Stimulated activated effector memory CD8-positive, alpha-beta T cell treated with anti-CD3 and anti-CD28 coated beads, Interleukin-12 subunit alpha, Interleukin-12 subunit beta, amount 100 ng/mL, for 72 hours (primary cell): ENCODE data around the gene CPEB4.

ENCODE experiments used
- ATAC-seq: fragments of 150-1000 bp; cut with Tn5 transposase; 2 replicates; pipeline ENCODE4 v1.10.0; 2021
- DNase-seq, 2 donors: peaks; one replicate each; pipeline ENCODE4 v3.0.0; 2021 to 2022; ENCODE audit warnings: low spot score in 2 of 2
- H3K27ac Mint-ChIP-seq: one replicate; pipeline ENCODE4 v1.8.0; 2022; ENCODE audit warnings: mild to moderate bottlenecking, mixed read lengths
- H3K36me3 Mint-ChIP-seq: one replicate; pipeline ENCODE4 v1.8.0; 2022; ENCODE audit warnings: mild to moderate bottlenecking, mixed read lengths
- H3K4me1 Mint-ChIP-seq: one replicate; pipeline ENCODE4 v1.8.0; 2022; ENCODE audit warnings: mixed read lengths
- H3K4me3 Mint-ChIP-seq: one replicate; pipeline ENCODE4 v1.8.0; 2022; ENCODE audit warnings: mild to moderate bottlenecking, mixed read lengths
- H3K9me3 Mint-ChIP-seq: one replicate; pipeline ENCODE4 v1.8.0; 2022; ENCODE audit warnings: mixed read lengths

The CPEB4 gene

DNA sequence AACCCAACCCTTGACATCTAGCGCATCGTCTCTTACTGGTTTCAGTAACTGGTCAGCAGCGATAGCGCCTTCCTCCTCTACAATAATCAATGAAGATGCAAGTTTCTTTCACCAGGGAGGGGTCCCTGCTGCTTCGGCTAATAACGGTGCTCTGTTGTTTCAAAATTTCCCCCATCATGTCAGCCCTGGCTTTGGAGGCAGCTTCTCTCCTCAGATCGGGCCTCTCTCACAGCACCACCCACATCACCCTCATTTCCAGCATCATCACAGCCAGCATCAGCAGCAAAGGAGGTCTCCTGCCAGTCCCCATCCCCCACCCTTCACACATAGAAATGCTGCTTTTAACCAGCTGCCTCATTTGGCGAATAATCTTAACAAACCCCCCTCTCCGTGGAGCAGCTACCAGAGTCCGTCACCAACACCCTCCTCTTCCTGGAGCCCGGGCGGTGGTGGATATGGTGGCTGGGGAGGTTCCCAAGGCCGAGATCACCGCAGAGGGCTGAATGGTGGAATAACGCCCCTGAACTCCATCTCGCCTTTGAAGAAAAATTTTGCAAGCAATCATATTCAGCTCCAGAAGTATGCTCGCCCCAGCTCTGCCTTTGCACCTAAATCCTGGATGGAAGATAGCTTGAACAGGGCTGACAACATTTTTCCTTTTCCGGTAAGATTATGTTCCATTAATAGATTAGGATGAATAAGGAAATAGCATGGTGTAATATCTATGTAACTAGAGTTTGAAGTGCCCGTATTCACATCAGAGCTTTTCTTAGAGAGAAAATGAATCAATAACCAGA is 2.2 kb downstream of the CPEB4 start:
- Mint-ChIP-seq H3K4me3 (peak overlapping the region; percentile 92), H3K9me3 (no peaks in the 10 kb centered on the region), H3K36me3 (peaks cover 6% of the 10 kb centered on the region), H3K27ac (no peak overlapping the region), H3K4me1 (peaks cover 61% of the 10 kb centered on the region)
- ATAC-seq (no peak), DNase-seq (no peak)

DNA sequence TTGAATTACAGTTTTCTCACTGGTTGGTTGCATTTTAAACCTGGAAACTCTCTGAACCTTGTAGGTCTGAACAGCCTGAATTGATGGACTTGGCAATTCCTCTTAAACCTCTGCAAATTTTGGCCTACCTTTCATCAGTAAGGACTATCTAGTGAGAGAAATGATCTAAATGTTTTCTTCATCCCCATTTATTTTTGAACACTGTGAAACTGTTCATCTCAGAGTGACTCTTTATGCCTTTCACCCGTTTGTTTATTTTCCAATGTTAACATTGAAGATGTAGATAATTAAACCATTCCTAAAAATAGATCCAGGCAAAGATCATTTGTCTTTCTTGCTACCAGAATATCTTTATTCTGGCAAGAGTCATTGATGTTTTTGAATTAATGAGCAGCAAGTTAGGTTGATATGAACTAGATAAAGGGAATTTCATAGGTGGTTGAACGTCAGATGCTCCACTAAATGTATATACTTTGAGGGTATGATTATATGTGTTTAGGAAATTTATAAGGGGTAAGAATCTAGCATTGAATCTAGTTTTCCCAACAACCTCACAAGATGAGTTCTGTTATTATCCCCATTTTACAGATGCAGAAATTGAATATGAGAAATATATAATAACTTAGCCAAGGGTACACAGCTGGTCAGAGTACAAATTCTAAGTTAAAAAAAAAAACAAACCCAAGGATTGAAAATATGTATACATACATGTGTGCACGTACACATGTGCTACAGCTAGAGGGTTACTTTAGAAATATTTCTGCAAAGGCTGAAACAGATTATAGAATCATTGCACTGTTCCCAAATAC is 3.4 kb downstream of the CPEB4 start:
- H3K9me3 Mint-ChIP-seq = no peaks in the 10 kb centered on the region
- H3K36me3 Mint-ChIP-seq = peaks cover 6% of the 10 kb centered on the region
- no peak for ATAC-seq
- peaks cover 54% of the 10 kb centered on the region for H3K4me1 Mint-ChIP-seq
- DNase-seq = no peak
- peak overlapping the region; percentile 92 for H3K4me3 Mint-ChIP-seq
- H3K27ac Mint-ChIP-seq = no peak overlapping the region

DNA sequence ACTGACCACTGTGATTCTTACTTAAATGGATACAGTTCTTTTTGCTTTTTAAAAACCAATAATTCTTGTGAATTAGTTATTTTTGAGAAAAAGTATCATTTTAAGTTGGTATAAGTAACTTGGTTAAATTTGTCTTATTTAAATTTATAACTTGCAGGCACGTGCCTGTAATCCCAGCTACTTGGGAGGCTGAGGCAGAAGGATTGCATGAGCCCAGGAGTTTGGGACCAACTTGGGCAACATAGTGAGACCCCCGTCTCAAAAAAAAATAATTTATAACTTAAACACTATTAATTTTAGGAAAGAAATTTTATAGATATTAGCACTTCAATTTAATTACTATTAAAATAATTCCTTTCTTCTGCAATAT is 5.0 kb downstream of the CPEB4 start:
- H3K4me1 Mint-ChIP-seq = peaks cover 40% of the 10 kb centered on the region
- H3K27ac Mint-ChIP-seq = no peak overlapping the region
- peak overlapping the region; percentile 20 for H3K4me3 Mint-ChIP-seq
- DNase-seq (no peak), ATAC-seq (no peak)
- H3K36me3 Mint-ChIP-seq = peaks cover under 1% of the 10 kb centered on the region
- H3K9me3 Mint-ChIP-seq = no peaks in the 10 kb centered on the region

DNA sequence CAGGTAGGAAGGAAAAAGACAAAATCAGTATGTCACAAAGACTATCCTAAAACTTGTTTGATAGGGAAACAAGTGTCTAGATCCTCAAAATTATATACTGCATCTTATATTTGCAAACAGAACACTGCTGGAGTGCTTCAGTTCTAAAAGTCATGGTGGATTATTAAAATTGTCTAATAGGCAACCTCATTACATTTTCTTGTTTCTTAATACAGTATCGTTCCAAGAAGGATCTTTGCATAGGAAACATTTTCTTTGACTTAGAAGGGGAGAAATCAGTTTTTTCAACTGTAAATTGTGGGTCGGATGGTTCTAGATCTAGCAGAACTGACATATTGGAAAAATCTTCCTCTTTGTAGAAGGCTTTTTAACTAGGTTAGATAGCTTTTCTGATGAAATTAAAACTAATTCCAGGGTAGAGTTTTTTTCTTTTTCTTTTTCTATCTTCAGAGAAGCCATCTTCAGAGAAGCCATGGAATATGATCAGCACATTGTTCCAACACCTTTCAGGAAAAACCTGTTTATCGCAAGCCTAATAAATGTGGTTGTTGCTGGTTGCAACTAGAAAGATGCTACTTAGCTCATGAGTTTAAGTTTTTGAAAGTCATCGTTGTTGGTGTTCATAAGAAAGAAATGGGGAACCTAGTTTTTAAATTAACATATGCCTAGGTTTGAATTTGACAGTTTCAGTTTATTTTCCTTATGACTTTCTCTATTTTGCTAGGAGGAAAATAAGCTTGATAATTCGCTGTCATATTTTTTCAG is 7.4 kb downstream of the CPEB4 start:
- Mint-ChIP-seq H3K4me3 (no peak overlapping the region), H3K4me1 (peaks cover 34% of the 10 kb centered on the region), H3K27ac (no peak overlapping the region), H3K36me3 (no peaks in the 10 kb centered on the region), H3K9me3 (no peaks in the 10 kb centered on the region)
- no peak for DNase-seq
- ATAC-seq = no peak

DNA sequence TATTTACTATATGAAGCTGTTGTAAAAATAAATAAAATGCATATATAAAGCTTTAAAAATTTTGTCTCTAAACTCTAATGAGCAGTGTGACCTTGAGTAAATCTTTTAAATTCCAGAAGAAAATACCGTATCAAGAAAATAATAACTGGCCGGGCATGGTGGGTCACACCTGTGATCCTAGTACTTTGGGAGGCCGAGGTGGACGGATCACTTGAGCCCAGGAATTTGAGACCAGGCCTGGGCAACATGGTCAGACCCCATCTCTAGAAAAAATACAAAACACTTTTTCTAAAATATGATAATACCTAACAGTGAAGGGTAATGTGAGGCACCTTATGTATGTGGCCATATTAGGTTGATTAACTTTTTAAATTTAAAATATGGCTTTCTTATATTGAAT is 8.5 kb downstream of the CPEB4 start:
- Mint-ChIP-seq H3K27ac (no peak overlapping the region), H3K9me3 (no peaks in the 10 kb centered on the region), H3K4me1 (peaks cover 27% of the 10 kb centered on the region), H3K36me3 (no peaks in the 10 kb centered on the region), H3K4me3 (no peak overlapping the region)
- DNase-seq = no peak
- no peak for ATAC-seq

DNA sequence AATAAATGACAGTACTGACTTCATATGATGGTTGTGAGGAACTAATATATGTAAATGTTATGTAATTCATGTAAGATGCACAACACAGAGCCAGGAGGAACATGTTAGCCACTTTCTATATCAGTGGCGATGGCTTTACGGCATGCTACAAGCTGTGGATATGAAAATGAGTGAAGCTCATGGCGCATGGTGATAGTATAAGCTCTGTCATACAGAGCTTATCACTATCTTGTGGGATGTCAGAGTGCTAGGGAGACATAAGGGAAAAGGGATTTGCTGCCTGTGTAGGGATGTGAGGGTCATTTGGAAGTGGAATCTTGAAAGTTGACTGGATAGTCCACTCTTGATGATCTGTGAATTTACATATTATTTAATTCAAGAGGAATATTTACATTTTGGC is 13.6 kb downstream of the CPEB4 start:
- H3K9me3 Mint-ChIP-seq = no peaks in the 10 kb centered on the region
- H3K27ac Mint-ChIP-seq = no peak overlapping the region
- no peaks in the 10 kb centered on the region for H3K36me3 Mint-ChIP-seq
- peaks cover 14% of the 10 kb centered on the region for H3K4me1 Mint-ChIP-seq
- H3K4me3 Mint-ChIP-seq = no peak overlapping the region
- no peak for ATAC-seq
- no peak for DNase-seq

DNA sequence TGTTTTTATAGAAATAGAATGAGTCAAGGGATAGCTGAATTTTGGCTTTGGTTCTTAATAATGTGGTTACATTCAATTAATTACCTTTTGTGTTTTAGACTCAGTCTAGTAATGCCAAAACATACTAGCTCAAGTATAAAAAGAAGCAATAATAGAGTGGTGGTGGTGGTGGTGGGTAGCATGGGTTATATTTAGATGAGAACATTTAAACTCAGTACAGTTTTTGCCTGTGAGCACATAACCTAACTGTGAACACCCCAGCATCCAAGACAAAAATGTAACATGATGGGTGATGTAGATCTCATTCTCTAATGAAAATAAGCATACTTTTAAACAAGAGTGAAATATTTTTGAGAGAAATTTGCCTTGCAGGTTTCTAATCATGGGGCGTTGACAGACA is 14.2 kb downstream of the CPEB4 start:
- H3K4me1 Mint-ChIP-seq = peaks cover 14% of the 10 kb centered on the region
- H3K9me3 Mint-ChIP-seq = no peaks in the 10 kb centered on the region
- no peaks in the 10 kb centered on the region for H3K36me3 Mint-ChIP-seq
- ATAC-seq (no peak), DNase-seq (no peak)
- no peak overlapping the region for H3K27ac Mint-ChIP-seq
- no peak overlapping the region for H3K4me3 Mint-ChIP-seq

DNA sequence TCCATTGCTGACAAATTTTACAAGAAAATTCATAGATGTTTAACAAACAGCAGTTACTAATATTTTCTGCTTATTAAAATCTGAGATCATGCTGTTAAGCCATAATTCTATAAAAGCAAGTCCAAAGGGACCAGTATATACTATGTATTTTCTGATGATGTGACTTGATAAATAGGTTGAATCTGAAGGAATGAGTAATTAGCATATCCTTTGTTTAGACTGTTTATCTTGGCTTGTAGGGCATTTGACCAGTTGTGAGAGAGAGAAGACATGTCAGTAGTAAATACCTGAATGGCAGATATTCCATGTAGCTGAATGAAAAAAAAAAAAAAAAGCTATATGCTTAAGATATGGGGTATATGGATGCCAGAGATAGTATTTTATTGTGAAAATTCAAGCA is 14.6 kb downstream of the CPEB4 start:
- Mint-ChIP-seq H3K4me1 (peaks cover 14% of the 10 kb centered on the region), H3K36me3 (no peaks in the 10 kb centered on the region), H3K27ac (no peak overlapping the region), H3K4me3 (no peak overlapping the region), H3K9me3 (no peaks in the 10 kb centered on the region)
- no peak for ATAC-seq
- DNase-seq = no peak

DNA sequence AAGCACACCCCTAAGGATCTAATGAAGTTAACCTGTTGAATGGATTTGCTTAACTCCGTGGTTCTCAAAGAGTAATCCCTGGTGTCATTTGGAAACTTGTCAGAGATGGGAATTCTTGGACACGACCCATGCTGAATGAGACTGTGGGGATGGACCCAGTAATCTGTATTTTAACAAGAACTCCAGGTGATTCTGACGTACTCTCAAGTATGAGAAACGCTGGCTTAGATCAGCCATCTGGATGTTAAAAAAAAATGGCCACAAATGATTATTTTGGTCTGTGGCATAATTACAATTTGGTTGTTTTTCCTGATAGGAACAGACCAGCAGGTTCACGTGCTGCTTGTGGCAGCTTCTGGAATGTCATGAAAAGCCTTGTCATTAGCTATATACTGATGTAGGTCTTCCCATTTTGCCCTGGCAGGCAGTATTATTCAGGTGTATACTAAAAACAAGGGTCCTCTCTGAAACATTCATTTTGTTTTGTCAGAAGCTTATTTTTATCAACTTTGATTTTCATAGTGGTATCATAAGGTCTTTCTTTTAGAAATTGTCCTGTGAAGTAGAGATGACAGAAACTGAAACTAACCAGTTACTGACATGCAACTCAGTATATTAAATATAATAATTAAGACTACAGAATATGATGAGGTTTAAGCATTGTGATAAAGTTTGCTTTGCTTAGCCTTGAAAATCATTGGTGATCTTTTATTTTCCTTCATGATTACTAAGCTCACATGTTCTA is 15.4 kb downstream of the CPEB4 start:
- DNase-seq (no peak), ATAC-seq (no peak)
- Mint-ChIP-seq H3K27ac (no peak overlapping the region), H3K36me3 (no peaks in the 10 kb centered on the region), H3K4me1 (peaks cover 14% of the 10 kb centered on the region), H3K4me3 (no peak overlapping the region), H3K9me3 (no peaks in the 10 kb centered on the region)

DNA sequence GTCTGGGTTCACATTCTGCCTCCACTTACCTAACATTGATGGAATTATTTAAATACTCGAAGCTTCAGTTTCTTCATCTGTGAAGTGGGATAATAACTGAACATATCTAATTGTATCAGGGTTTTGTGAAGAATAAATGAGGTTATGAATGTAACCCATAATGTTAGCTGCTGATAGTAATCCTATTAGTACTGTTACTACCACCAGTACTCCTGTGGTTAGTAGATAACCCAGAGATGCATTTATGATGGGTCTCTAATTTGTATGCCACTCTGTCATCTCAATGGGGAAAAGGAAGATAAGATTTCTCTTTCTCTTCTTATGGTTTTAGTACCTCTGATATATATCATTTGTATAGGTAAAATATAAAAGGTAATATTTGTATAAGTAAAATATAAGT is 16.0 kb downstream of the CPEB4 start:
- peaks cover 13% of the 10 kb centered on the region for H3K4me1 Mint-ChIP-seq
- peaks cover 2% of the 10 kb centered on the region for H3K36me3 Mint-ChIP-seq
- no peaks in the 10 kb centered on the region for H3K9me3 Mint-ChIP-seq
- H3K27ac Mint-ChIP-seq = no peak overlapping the region
- ATAC-seq (no peak), DNase-seq (no peak)
- H3K4me3 Mint-ChIP-seq = no peak overlapping the region

DNA sequence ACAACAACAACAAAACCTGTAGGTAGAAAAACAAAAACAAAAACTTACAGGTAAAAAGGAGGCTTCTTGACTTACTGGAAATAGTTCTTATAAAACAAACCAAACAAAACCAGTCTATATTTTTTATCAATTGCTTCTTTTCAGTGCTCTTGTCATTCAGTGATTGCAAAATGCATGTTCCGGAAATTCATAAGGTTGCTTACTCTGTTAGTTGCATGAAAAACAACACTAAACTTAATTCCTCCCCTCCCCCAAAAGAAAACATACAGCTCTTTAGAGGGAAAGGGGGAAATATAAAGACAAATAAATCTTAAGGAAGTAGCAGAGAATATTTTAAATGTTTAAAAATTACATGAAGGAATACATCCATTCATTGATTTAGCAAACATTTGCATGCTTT is 19.1 kb downstream of the CPEB4 start:
- H3K27ac Mint-ChIP-seq = peak overlapping the region; percentile 6
- DNase-seq = no peak
- H3K4me3 Mint-ChIP-seq = no peak overlapping the region
- no peak for ATAC-seq
- H3K4me1 Mint-ChIP-seq = no peaks in the 10 kb centered on the region
- peaks cover 22% of the 10 kb centered on the region for H3K36me3 Mint-ChIP-seq
- H3K9me3 Mint-ChIP-seq = no peaks in the 10 kb centered on the region

DNA sequence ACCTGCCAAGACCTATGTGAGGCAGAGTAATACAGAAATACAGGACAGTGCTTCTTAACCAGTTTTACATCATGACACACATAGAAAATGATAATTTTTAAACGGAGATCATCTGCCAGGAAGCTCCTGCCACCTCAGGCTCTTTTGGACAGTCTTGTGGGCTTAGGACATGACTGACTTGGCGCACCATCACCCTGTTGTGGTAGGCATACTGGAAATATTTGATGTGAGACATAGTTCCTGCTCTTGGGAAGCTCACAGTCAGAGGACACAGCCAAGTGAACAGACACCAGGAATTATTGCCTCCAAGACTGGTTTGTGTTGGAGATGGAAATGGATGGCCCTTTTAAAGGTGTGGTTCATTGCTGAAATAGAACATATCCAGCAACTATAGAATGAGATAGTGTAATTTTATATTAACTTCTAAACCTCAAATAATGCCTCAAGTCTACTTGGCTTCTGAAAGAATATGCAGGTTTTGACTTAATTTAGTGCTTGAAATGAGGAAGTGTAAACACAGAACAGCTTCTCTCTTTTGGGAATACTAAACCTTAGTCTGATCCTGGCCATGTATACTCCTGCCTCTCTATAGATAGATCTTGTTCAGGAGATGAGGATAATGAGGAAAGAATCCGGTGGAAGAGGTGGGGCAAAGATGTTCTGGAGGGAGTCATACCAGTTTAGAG is 19.7 kb downstream of the CPEB4 start:
- H3K4me3 Mint-ChIP-seq = no peak overlapping the region
- H3K4me1 Mint-ChIP-seq = no peaks in the 10 kb centered on the region
- peak overlapping the region; percentile 6 for H3K27ac Mint-ChIP-seq
- H3K9me3 Mint-ChIP-seq = no peaks in the 10 kb centered on the region
- H3K36me3 Mint-ChIP-seq = peaks cover 26% of the 10 kb centered on the region
- DNase-seq = no peak
- no peak for ATAC-seq

DNA sequence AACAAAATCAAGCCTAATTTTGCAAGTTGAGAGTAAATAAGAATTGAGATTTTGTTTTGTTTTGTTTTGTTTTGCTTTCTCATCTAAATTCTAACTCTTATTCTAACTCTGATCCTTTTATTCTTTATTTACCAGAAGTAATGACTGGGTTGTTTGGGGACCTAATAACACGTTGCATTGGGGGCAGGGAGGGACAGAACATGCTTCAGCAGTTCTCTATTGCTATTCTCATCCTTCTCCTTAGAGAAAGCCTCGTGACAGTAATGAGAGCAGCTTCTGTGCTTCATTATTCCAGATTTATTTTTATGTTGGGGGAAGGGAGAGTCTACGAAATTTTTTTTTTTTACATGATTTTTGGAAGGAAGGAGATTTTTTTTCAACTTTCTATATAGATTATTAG is 21.1 kb downstream of the CPEB4 start:
- DNase-seq = no peak
- no peak overlapping the region for H3K4me3 Mint-ChIP-seq
- H3K36me3 Mint-ChIP-seq = peaks cover 27% of the 10 kb centered on the region
- no peak overlapping the region for H3K27ac Mint-ChIP-seq
- no peaks in the 10 kb centered on the region for H3K4me1 Mint-ChIP-seq
- ATAC-seq = no peak
- no peaks in the 10 kb centered on the region for H3K9me3 Mint-ChIP-seq

DNA sequence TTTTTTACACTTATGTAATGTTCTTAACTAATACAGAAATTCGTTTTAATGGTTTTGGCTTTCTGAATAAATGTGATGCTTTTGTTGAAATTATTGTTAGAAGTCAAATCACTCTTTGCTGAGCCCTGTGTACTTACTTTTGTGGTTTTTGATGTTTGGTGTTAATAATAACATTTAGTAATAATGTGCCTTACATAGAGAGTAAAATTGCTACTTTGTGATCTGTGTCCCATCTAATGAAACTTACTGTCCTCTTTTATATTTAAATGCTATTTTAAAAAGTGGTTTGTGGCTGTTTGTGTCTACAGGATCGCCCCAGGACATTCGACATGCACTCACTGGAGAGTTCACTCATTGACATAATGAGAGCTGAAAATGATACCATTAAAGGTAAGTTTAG is 22.1 kb downstream of the CPEB4 start:
- no peak for ATAC-seq
- no peaks in the 10 kb centered on the region for H3K9me3 Mint-ChIP-seq

More for the DNA sequence above, 22.1 kb downstream of the CPEB4 start:
- no peaks in the 10 kb centered on the region for H3K4me1 Mint-ChIP-seq
- H3K4me3 Mint-ChIP-seq = no peak overlapping the region
- H3K27ac Mint-ChIP-seq = no peak overlapping the region
- DNase-seq = no peak
- H3K36me3 Mint-ChIP-seq = peaks cover 33% of the 10 kb centered on the region
